ENCODE data around the gene UPK1A.

DNA sequence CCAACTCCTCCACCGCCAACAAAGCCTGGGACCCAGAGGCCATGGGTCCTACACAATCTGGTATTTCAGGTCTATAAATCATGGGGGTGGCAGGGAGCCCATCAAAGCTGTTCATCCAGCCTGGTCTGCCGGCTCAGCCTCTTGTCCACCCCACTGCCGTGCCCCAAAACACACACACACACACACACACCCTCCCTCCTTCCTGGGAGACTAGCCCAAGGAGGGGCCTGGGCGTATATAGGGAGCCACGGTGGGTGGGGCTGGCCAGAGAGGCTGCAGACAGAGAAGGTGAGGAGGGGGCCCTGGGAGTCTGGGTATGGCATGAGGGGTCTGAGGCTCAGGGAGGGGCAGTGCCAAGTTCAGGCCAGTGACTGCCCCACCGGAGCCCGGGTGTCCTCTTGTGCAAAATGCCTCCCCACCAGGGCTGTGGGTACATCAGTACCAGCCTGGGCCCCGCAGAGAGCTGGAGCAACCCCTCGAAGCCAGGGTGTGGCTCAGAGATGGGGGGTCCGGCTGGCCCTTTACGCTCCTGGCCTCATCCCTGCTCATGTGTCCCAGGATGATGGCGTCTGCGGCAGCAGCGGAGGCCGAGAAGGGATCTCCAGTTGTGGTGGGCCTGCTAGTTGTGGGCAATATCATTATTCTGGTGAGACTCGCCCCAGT is at the start of gene UPK1A:
- no peak for TF ChIP-seq SIRT6 (IDR thresholded peaks at IDR 0.05; ENCODE audit: low read depth, low read length)
- TF ChIP-seq POLR2AphosphoS5 (IDR thresholded peaks at IDR 0.05; ENCODE audit: control insufficient read depth, insufficient read depth, low read depth, low read length), result no peak
- TF ChIP-seq, protein P1, sequence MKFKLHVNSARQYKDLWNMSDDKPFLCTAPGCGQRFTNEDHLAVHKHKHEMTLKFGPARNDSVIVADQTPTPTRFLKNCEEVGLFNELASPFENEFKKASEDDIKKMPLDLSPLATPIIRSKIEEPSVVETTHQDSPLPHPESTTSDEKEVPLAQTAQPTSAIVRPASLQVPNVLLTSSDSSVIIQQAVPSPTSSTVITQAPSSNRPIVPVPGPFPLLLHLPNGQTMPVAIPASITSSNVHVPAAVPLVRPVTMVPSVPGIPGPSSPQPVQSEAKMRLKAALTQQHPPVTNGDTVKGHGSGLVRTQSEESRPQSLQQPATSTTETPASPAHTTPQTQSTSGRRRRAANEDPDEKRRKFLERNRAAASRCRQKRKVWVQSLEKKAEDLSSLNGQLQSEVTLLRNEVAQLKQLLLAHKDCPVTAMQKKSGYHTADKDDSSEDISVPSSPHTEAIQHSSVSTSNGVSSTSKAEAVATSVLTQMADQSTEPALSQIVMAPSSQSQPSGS (CRISPR knock-in tag; IDR thresholded peaks at IDR 0.05), result no peak
- no peak for TF ChIP-seq PHF21A (IDR thresholded peaks at IDR 0.05; ENCODE audit: borderline replicate concordance, low read depth)
- TF ChIP-seq, protein P2, sequence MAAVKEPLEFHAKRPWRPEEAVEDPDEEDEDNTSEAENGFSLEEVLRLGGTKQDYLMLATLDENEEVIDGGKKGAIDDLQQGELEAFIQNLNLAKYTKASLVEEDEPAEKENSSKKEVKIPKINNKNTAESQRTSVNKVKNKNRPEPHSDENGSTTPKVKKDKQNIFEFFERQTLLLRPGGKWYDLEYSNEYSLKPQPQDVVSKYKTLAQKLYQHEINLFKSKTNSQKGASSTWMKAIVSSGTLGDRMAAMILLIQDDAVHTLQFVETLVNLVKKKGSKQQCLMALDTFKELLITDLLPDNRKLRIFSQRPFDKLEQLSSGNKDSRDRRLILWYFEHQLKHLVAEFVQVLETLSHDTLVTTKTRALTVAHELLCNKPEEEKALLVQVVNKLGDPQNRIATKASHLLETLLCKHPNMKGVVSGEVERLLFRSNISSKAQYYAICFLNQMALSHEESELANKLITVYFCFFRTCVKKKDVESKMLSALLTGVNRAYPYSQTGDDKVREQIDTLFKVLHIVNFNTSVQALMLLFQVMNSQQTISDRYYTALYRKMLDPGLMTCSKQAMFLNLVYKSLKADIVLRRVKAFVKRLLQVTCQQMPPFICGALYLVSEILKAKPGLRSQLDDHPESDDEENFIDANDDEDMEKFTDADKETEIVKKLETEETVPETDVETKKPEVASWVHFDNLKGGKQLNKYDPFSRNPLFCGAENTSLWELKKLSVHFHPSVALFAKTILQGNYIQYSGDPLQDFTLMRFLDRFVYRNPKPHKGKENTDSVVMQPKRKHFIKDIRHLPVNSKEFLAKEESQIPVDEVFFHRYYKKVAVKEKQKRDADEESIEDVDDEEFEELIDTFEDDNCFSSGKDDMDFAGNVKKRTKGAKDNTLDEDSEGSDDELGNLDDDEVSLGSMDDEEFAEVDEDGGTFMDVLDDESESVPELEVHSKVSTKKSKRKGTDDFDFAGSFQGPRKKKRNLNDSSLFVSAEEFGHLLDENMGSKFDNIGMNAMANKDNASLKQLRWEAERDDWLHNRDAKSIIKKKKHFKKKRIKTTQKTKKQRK (IDR thresholded peaks at IDR 0.05; ENCODE audit: borderline replicate concordance, low read depth, low read length), result no peak
- TF ChIP-seq CBX5 (IDR thresholded peaks at IDR 0.05; ENCODE audit: borderline replicate concordance, low read depth), result no peak
- TF ChIP-seq, protein P3, sequence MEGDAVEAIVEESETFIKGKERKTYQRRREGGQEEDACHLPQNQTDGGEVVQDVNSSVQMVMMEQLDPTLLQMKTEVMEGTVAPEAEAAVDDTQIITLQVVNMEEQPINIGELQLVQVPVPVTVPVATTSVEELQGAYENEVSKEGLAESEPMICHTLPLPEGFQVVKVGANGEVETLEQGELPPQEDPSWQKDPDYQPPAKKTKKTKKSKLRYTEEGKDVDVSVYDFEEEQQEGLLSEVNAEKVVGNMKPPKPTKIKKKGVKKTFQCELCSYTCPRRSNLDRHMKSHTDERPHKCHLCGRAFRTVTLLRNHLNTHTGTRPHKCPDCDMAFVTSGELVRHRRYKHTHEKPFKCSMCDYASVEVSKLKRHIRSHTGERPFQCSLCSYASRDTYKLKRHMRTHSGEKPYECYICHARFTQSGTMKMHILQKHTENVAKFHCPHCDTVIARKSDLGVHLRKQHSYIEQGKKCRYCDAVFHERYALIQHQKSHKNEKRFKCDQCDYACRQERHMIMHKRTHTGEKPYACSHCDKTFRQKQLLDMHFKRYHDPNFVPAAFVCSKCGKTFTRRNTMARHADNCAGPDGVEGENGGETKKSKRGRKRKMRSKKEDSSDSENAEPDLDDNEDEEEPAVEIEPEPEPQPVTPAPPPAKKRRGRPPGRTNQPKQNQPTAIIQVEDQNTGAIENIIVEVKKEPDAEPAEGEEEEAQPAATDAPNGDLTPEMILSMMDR (IDR thresholded peaks at IDR 0.05 in 2 of 3, conservative IDR thresholded peaks at IDR 0.05 in 1 of 3; ENCODE audit: insufficient read depth in 2 of 3, low read depth in 1 of 3, low read length in 3 of 3), result no peak
- TF ChIP-seq POLR3A (IDR thresholded peaks at IDR 0.05; ENCODE audit: borderline replicate concordance, extremely low read depth, insufficient read depth, insufficient read length), result no peak
- TF ChIP-seq, protein P4, sequence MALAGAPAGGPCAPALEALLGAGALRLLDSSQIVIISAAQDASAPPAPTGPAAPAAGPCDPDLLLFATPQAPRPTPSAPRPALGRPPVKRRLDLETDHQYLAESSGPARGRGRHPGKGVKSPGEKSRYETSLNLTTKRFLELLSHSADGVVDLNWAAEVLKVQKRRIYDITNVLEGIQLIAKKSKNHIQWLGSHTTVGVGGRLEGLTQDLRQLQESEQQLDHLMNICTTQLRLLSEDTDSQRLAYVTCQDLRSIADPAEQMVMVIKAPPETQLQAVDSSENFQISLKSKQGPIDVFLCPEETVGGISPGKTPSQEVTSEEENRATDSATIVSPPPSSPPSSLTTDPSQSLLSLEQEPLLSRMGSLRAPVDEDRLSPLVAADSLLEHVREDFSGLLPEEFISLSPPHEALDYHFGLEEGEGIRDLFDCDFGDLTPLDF (CRISPR knock-in tag; IDR thresholded peaks at IDR 0.05), result no peak

Data from K562 (cell line).